Gastrocnemius medialis (tissue), 4 donors: ENCODE results near the gene TBL1X. TPM values are rescaled to one million over a fixed set of nuclear protein-coding genes. Genes with fewer than 3 reads are reported as not detected.

Experiments used
- ATAC-seq, 2 donors: fragments of 150-250 bp; one replicate each; pipeline ENCODE4 v1.9.1; 2016
- DNase-seq, 2 donors: peaks; one replicate each; pipeline ENCODE4 v3.0.0-alpha.2; 2019
- H3K27ac ChIP-seq, 4 donors: fragments of 200-600 bp; sonication (generic); 1 replicate in 1 of 4; 2 replicates in 3 of 4; pipeline ENCODE4 v1.5.1; 2016 to 2018; ENCODE audit warnings: mild to moderate bottlenecking in 2 of 4, moderate library complexity in 1 of 4
- H3K27me3 ChIP-seq, 3 donors: fragments of 200-600 bp; sonication (generic) in 2 of 3; 1 replicate in 1 of 3; 2 replicates in 2 of 3; pipeline versions ENCODE4 v1.5.1 to v1.6.0; 2016 to 2019; ENCODE audit warnings: mild to moderate bottlenecking in 1 of 3, moderate library complexity in 1 of 3
- H3K36me3 ChIP-seq, 2 donors: fragments of 200-600 bp; sonication (generic) in 1 of 2; one replicate each; pipeline ENCODE4 v1.5.1; 2017 to 2018
- H3K4me1 ChIP-seq, 2 donors: fragments of 200-600 bp; sonication (generic) in 1 of 2; one replicate each; pipeline ENCODE4 v1.5.1; 2016 to 2017; ENCODE audit warnings: mild to moderate bottlenecking in 2 of 2
- H3K4me3 ChIP-seq, 4 donors: fragments of 200-600 bp; sonication (generic) in 3 of 4; 1 replicate in 1 of 4; 2 replicates in 3 of 4; pipeline ENCODE4 v1.5.1; 2016 to 2019; ENCODE audit warnings: mild to moderate bottlenecking in 2 of 4
- H3K9me3 ChIP-seq, 3 donors: fragments of 200-600 bp; sonication (generic) in 2 of 3; 1 replicate in 1 of 3; 2 replicates in 2 of 3; pipeline ENCODE4 v1.5.1; 2016 to 2019
- POLR2A ChIP-seq, 2 donors: fragments of 450-650 bp; IDR thresholded peaks; one replicate each; pipeline ENCODE4 v1.6.1; 2017; ENCODE audit warnings: antibody characterized with exemption in 2 of 2, mild to moderate bottlenecking in 2 of 2, moderate library complexity in 2 of 2
- in situ Hi-C, 4 donors: fragments of 200-750 bp; cut with MboI; loops; one replicate each; pipeline versions ENCODE4 v1.15.0 to v1.8.0; 2017; ENCODE audit warnings: low sequenced_read_pairs in 4 of 4
- intact Hi-C: fragments of 100-400 bp; cut with DNase I; formaldehyde crosslinking; loops from one replicate; pipeline ENCODE4 v1.15.1; 2023; ENCODE audit warnings: low total_unique reads
- total RNA-seq, 4 donors: library from RNA; depleted of rRNA; stranded (reverse); fragments of >200 nt; gene quantifications; one replicate each; pipeline versions ENCODE4 v1.1.0 to v1.2.3, GENCODE V29; 2016
- TF ChIP-seq, protein P1 (sequence below), 5 experiments: fragments of 450-650 bp in 3 of 5; fragments of 200-600 bp in 2 of 5; sonication (generic) in 2 of 5; IDR thresholded peaks in 4 of 5; conservative IDR thresholded peaks in 1 of 5; 1 replicate in 4 of 5; 2 replicates in 1 of 5; pipeline ENCODE4 v1.5.1; 2016 to 2019; ENCODE audit warnings: antibody characterized with exemption in 5 of 5, mild to moderate bottlenecking in 3 of 5, moderate library complexity in 3 of 5

The TBL1X gene
- 10 to 100 TPM in 1 of 4 donors, 1 to 10 TPM in 3; 6.7 to 16.8 (median 8.0) TPM for total RNA-seq

DNA sequence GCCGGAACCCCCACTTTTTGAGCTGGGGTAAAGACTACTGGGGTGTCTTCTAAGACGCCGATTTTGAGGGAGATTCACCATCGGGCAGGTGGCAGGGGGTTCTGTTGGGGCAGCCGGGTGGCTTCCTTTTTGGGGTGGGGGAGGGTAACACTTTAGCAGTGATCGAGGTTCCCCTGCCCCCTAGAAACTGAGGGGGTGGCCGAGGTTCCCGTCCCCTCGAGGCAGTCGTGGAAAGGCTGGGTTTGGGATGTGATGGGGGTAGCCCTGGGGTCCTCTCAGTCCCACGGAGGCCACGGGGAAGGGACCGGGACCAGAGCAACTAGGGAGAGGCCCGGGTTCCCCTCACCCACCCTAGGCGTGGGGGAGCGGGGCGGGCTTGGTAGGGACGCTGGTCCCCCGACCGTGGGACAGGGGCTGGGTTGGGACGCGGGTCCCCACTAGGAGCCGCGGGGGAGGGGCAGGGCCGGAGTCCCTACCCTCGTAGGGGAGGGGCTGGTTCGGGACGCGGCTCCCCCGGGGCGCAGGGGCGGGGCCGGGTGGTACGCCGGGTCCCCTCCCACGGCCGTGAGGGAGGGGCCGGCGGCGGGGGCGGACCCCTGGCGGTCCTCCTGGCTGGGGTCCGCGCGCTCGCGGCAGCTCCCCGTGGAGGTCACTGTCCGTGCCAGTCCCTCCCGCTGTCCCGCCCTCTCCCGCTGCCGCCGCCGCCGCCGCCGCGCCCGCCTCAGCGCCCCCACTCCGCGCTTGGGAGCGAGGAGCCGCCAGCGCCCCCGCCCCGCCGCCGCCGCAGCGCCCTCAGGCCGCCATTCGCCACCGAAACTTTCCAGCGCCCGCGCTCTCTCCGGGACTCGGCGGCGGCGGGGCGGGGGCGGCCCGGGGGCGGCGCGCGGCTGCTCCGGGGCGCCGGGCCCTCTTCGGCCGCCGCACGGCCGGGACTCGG is at the start of gene TBL1X:
Gene TBL1X (plus strand): TSS at position 624 of the 937 bp plus-strand sequence. CDS start 188,529 bp downstream, outside the sequence.
- Histone ChIP-seq H3K36me3 (no peaks in the 10 kb centered on the region), H3K4me1 (peaks cover 3 to 10% of the 10 kb centered on the region in 2 donors), H3K27me3 (peaks cover 0 to 4% (median 0%) of the 10 kb centered on the region in 3 donors), H3K9me3 (no peaks in the 10 kb centered on the region), H3K27ac (peak within 1 kb of the TSS; percentile 85 to 91 (median 90)), H3K4me3 (peak within 1 kb of the TSS; percentile 64 to 76 (median 72))
- in situ Hi-C loops = no loop called here
- intact Hi-C loops = loop anchor here (1.0 to 10.0 kb wide), 5 partner anchors 26 to 1120 kb away; no protein-coding TSS in a partner anchor
- ATAC-seq (peak; percentile 32 to 40), DNase-seq (peak; percentile 37 to 61)
- peak; percentile 56 to 58 for TF ChIP-seq POLR2A (IDR thresholded peaks at IDR 0.05)
- TF ChIP-seq, protein P1, sequence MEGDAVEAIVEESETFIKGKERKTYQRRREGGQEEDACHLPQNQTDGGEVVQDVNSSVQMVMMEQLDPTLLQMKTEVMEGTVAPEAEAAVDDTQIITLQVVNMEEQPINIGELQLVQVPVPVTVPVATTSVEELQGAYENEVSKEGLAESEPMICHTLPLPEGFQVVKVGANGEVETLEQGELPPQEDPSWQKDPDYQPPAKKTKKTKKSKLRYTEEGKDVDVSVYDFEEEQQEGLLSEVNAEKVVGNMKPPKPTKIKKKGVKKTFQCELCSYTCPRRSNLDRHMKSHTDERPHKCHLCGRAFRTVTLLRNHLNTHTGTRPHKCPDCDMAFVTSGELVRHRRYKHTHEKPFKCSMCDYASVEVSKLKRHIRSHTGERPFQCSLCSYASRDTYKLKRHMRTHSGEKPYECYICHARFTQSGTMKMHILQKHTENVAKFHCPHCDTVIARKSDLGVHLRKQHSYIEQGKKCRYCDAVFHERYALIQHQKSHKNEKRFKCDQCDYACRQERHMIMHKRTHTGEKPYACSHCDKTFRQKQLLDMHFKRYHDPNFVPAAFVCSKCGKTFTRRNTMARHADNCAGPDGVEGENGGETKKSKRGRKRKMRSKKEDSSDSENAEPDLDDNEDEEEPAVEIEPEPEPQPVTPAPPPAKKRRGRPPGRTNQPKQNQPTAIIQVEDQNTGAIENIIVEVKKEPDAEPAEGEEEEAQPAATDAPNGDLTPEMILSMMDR (IDR thresholded peaks at IDR 0.05 in 4 of 5, conservative IDR thresholded peaks at IDR 0.05 in 1 of 5) = peak in 1 of 5 experiments; percentile 2

DNA sequence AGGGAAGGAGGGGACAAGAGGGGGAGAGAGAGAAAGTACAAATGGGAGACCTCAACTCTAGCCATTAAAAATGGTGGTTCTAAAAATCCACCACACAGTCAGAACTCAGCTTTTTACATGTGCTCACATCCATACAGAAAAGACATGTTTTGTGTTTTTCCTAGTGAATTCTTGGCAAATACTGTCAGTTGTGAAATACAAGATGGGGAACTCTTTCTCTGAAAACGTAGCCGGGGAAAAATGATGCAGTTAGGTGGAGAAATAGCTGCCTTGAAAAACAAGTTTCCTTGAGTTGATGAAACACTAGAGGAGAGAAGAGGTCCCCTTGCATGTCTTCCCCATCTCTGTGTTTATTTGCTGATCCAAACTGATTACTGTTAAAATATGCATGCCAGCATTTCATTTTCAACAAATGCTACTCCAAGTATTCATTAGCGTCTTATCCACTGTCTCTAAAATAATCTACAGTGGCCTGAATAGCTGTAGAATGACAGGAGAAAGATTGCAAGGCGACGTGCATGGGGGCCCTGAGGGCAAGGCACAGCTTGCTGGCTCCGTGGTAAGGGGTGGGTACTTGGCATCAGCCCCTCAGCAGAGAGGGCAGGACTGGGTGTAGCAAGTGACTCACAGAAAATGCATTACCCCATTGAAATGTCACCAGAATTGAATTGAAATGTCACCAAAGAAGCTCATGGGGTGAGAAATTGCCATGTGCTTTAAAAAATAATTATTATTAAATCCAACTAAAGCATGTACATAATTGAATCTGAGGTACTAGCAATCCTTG is 48.1 kb upstream of the TBL1X start:
- ATAC-seq = no peak

DNA sequence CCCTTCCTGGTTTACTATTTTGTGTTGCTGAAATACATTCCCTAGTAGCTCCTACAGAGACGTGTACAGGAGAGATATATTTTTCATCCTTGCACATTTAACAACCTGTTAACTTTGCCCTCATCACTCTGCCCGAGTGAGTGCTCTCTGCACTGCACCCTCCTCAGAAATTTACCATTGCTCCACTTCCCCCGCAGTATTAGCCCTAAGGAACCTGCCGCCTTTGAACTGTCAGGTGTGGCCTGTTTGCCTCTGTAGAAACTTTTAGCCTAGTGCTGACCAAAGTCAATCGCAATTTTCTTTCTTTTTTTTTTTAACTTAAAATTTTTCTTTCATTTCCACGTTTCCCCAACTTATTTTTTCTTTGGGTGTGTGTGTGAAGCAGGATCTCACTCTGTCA is 46.6 kb upstream of the TBL1X start:
- Histone ChIP-seq H3K27ac (no peak overlapping the region), H3K36me3 (no peaks in the 10 kb centered on the region), H3K4me3 (no peak overlapping the region), H3K27me3 (no peaks in the 10 kb centered on the region), H3K4me1 (no peaks in the 10 kb centered on the region), H3K9me3 (no peaks in the 10 kb centered on the region)
- ATAC-seq (no peak), DNase-seq (no peak)
- intact Hi-C loops (no loop called here), in situ Hi-C loops (no loop called here)
- TF ChIP-seq, protein P1 (IDR thresholded peaks at IDR 0.05 in 4 of 5, conservative IDR thresholded peaks at IDR 0.05 in 1 of 5) = no peak
- TF ChIP-seq POLR2A (IDR thresholded peaks at IDR 0.05) = no peak

More for the DNA sequence above, 48.1 kb upstream of the TBL1X start:
- Histone ChIP-seq H3K9me3 (no peaks in the 10 kb centered on the region), H3K4me3 (no peak overlapping the region), H3K27me3 (no peaks in the 10 kb centered on the region), H3K36me3 (no peaks in the 10 kb centered on the region), H3K4me1 (no peaks in the 10 kb centered on the region), H3K27ac (no peak overlapping the region)
- TF ChIP-seq POLR2A (IDR thresholded peaks at IDR 0.05) = no peak
- TF ChIP-seq, protein P1 (IDR thresholded peaks at IDR 0.05 in 4 of 5, conservative IDR thresholded peaks at IDR 0.05 in 1 of 5) = no peak
- intact Hi-C loops = no loop called here
- DNase-seq = no peak
- in situ Hi-C loops = no loop called here

DNA sequence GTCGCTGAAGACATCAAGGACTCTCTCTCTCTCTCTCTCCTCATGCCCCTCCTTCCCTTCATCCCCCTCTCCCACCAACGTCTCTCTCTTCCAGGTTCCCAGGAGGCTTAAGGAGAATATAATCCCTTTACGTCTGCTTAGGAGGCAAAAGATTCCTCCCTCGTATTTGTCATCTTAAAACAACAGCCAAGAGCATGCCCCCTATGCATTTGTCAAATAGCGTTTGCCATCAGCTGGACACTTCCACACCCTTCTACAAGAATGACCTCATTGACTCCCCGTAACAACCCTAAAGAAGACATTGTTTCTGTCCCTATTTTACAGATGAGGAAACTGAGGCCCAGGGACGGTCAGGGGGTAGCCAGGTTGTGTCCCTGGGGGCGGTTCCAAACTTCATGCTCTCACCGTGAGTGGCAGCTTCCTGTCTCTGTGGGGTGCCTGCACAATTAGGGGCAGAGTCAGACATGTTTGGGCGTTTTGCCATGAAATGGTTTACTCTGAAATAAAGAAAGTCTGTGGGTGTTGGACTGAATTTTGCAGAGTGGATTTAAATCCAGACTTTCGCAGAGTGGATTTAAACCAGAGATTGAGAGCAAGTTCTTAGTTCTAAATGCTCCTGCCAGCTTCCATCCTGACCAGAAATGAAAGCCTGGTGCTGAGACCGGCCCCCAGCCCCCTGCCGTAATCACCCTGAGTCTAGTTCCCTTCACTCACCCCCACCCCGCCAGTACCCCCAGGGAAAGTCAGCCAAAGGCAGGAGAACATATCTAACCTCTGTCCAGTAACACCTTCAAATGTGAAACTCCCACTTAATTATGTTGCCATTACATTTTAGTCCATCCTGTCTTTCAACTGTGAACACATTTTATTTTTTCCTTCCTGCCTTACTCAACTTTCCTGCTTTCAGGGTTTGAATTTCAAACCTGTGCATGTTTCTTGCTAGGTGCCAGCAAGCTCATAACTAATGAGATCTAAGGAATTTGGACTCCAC is 44.3 kb upstream of the TBL1X start:
- Histone ChIP-seq H3K27ac (no peak overlapping the region), H3K4me1 (no peaks in the 10 kb centered on the region), H3K36me3 (no peaks in the 10 kb centered on the region), H3K9me3 (no peaks in the 10 kb centered on the region), H3K4me3 (no peak overlapping the region), H3K27me3 (no peaks in the 10 kb centered on the region)
- DNase-seq (no peak), ATAC-seq (no peak)
- in situ Hi-C loops (no loop called here), intact Hi-C loops (no loop called here)
- TF ChIP-seq, protein P1 (IDR thresholded peaks at IDR 0.05 in 4 of 5, conservative IDR thresholded peaks at IDR 0.05 in 1 of 5) = no peak
- TF ChIP-seq POLR2A (IDR thresholded peaks at IDR 0.05) = no peak
